K562 (cell line): ENCODE measurements around the gene RXFP1. TPM values are rescaled to one million over a fixed set of nuclear protein-coding genes. Genes with fewer than 3 reads are reported as not detected.
A peak's percentile ranks its signal among the peaks of the same experiment; 100 is the strongest.

Source experiments
- CTBP1 ChIP-seq: fragments of 450-650 bp; IDR thresholded peaks from 2 replicates; pipeline ENCODE4 v1.6.1; 2016; ENCODE audit warnings: borderline replicate concordance
- HCFC1 ChIP-seq: IDR thresholded peaks from 2 replicates; pipeline ENCODE4 v1.6.1; 2012; ENCODE audit warnings: low read depth, low read length, improper control_type of control experiment
- RBBP5 ChIP-seq: fragments of 200-600 bp; sonication (generic); IDR thresholded peaks from 2 replicates; pipeline ENCODE4 v1.6.1; 2012; ENCODE audit warnings: borderline replicate concordance, mild to moderate bottlenecking, low read length, control low read depth, inconsistent platforms; ENCODE audit not compliant: insufficient read depth, poor library complexity, severe bottlenecking
- SIN3B ChIP-seq: fragments of 450-650 bp; IDR thresholded peaks from 2 replicates; pipeline ENCODE4 v1.6.1; 2017; ENCODE audit warnings: low read depth, mild to moderate bottlenecking, moderate library complexity
- SMARCC2 ChIP-seq: fragments of 450-650 bp; IDR thresholded peaks from 2 replicates; pipeline ENCODE4 v1.6.1; 2017; ENCODE audit warnings: antibody characterized with exemption, moderate library complexity, mild to moderate bottlenecking, low read depth
- SMC3 ChIP-seq: conservative IDR thresholded peaks from 2 replicates; pipeline ENCODE4 v1.6.1; 2011; ENCODE audit warnings: low read depth, low read length, improper control_type of control experiment; ENCODE audit not compliant: insufficient read depth
- ZNF79 ChIP-seq: fragments of 250-450 bp; sonication (Bioruptor Pico); IDR thresholded peaks from 2 replicates; pipeline ENCODE4 v1.4.0; 2020; ENCODE audit warnings: low read depth, mild to moderate bottlenecking, moderate library complexity
- polyA plus RNA-seq, 8 experiments: library from polyadenylated mRNA; depleted of rRNA in 4 of 8; stranded (reverse) in 5 of 8; unstranded in 3 of 8; fragments of >200 nt; fragmentation: Nextera tagmentation in 2 of 8; fragmentation: Illumina TruSeq in 1 of 8; extraction: Ambion mirVana in 2 of 8; extraction: Trizol in 1 of 8; gene quantifications; 2 replicates each; pipeline versions ENCODE4 v1.2.1 to v1.2.3, GENCODE V29; 2011 to 2014; ENCODE audit warnings: inconsistent platforms in 1 of 8, missing spikeins in 1 of 8
- total RNA-seq, 7 experiments: library from RNA; depleted of rRNA in 6 of 7; stranded (reverse); fragments of >200 nt in 6 of 7; fragmentation: Illumina TruSeq in 2 of 7; extraction: Trizol in 2 of 7; gene quantifications; 2 replicates each; pipeline versions ENCODE4 v1.2.1 to v1.2.3, GENCODE V29; 2011 to 2021; ENCODE audit warnings: low replicate concordance in 1 of 7
- TF ChIP-seq, protein P1 (sequence below): fragments of 450-650 bp; formaldehyde crosslinking; IDR thresholded peaks from 2 replicates; pipeline ENCODE4 v1.4.0; 2020; ENCODE audit warnings: mild to moderate bottlenecking, moderate library complexity
- TF ChIP-seq, protein P2 (sequence below): sonication (generic); formaldehyde crosslinking; IDR thresholded peaks from 2 replicates; pipeline ENCODE4 v1.8.0; 2022; ENCODE audit warnings: mild to moderate bottlenecking, missing genetic modification reagents
- TF ChIP-seq, protein P3 (sequence below), 3 experiments: fragments of 200-800 bp in 1 of 3; fragments of 250-450 bp in 1 of 3; fragments of 450-650 bp in 1 of 3; sonication (Bioruptor Pico) in 1 of 3; sonication (Bioruptor generic) in 1 of 3; formaldehyde crosslinking in 1 of 3; IDR thresholded peaks; 2 replicates each; pipeline versions ENCODE4 v1.6.1 to v1.8.0; 2016 to 2022; ENCODE audit warnings: mild to moderate bottlenecking in 2 of 3, missing genetic modification characterization in 2 of 3, missing compliant biosample characterization in 1 of 3, moderate library complexity in 1 of 3
- TF ChIP-seq, protein P4 (sequence below): IDR thresholded peaks from 2 replicates; pipeline ENCODE4 v1.6.1; 2011; ENCODE audit warnings: borderline replicate concordance, low read depth, mild to moderate bottlenecking, moderate library complexity, low read length; ENCODE audit not compliant: insufficient read depth, poor library complexity, severe bottlenecking
- TF ChIP-seq, protein P5 (sequence below): IDR thresholded peaks from 2 replicates; pipeline ENCODE4 v1.6.1; 2014; ENCODE audit warnings: antibody characterized with exemption
- TF ChIP-seq, protein P6 (sequence below): sonication (generic); formaldehyde crosslinking; IDR thresholded peaks from 2 replicates; pipeline ENCODE4 v1.9.0; 2022; ENCODE audit warnings: mild to moderate bottlenecking, missing genetic modification reagents
- TF ChIP-seq, protein P7 (sequence below): fragments of 450-650 bp; formaldehyde crosslinking; IDR thresholded peaks from 2 replicates; pipeline ENCODE4 v1.4.0; 2022; ENCODE audit warnings: missing genetic modification characterization

Gene RXFP1
- total and polyA plus RNA-seq, 9 of the 15 experiments (the other 6 are each of a cell fraction or from before 2014, with no cell fraction given) = 0.03 to 0.06 (median 0.04) TPM; not detected in 6

DNA sequence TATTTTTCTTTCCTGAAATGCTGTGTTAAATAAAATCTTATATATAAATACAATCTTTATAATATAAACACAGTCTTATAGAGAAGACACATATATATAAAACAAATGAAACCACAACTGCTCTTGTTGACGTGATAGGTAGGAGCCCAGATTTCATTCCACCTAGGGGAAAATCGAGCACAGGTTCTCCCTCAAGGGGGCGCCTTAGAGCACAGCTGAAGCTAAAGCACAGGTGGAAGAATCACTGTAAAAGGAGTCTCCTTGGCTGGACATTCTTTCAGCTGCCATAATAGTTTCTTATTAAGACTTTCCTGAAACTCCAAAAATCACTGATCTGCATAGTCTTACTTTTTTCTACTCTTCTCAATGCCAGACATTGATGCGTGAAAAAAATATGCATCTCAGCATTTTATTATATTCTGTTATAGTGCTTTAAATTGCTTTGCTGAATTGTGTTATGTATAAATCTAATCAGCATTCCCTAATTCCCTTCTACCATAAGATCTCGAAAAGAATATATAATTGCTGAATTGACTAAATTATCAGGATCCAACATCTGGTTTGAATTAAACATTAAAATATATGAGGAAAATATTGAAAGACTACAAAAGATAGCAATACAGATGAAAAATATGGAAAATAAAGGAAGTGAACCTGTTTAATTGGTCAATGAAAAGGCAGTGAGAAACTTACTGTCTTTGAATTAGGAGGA lies 25.5 kb upstream of the RXFP1 start (continued):
- TF ChIP-seq, protein P1, sequence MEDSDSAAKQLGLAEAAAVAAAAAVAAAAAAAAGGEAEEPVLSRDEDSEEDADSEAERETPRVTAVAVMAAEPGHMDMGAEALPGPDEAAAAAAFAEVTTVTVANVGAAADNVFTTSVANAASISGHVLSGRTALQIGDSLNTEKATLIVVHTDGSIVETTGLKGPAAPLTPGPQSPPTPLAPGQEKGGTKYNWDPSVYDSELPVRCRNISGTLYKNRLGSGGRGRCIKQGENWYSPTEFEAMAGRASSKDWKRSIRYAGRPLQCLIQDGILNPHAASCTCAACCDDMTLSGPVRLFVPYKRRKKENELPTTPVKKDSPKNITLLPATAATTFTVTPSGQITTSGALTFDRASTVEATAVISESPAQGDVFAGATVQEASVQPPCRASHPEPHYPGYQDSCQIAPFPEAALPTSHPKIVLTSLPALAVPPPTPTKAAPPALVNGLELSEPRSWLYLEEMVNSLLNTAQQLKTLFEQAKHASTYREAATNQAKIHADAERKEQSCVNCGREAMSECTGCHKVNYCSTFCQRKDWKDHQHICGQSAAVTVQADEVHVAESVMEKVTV = no peak
- TF ChIP-seq, protein P2, sequence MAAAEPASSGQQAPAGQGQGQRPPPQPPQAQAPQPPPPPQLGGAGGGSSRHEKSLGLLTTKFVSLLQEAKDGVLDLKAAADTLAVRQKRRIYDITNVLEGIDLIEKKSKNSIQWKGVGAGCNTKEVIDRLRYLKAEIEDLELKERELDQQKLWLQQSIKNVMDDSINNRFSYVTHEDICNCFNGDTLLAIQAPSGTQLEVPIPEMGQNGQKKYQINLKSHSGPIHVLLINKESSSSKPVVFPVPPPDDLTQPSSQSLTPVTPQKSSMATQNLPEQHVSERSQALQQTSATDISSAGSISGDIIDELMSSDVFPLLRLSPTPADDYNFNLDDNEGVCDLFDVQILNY (CRISPR knock-in tag) = no peak
- no peak for TF ChIP-seq SMARCC2
- TF ChIP-seq SIN3B = no peak
- no peak for TF ChIP-seq ZNF79 (CRISPR knock-in tag)
- TF ChIP-seq, protein P3, sequence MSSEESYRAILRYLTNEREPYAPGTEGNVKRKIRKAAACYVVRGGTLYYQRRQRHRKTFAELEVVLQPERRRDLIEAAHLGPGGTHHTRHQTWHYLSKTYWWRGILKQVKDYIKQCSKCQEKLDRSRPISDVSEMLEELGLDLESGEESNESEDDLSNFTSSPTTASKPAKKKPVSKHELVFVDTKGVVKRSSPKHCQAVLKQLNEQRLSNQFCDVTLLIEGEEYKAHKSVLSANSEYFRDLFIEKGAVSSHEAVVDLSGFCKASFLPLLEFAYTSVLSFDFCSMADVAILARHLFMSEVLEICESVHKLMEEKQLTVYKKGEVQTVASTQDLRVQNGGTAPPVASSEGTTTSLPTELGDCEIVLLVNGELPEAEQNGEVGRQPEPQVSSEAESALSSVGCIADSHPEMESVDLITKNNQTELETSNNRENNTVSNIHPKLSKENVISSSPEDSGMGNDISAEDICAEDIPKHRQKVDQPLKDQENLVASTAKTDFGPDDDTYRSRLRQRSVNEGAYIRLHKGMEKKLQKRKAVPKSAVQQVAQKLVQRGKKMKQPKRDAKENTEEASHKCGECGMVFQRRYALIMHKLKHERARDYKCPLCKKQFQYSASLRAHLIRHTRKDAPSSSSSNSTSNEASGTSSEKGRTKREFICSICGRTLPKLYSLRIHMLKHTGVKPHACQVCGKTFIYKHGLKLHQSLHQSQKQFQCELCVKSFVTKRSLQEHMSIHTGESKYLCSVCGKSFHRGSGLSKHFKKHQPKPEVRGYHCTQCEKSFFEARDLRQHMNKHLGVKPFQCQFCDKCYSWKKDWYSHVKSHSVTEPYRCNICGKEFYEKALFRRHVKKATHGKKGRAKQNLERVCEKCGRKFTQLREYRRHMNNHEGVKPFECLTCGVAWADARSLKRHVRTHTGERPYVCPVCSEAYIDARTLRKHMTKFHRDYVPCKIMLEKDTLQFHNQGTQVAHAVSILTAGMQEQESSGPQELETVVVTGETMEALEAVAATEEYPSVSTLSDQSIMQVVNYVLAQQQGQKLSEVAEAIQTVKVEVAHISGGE (CRISPR knock-in tag; IDR thresholded peaks at IDR 0.05) = no peak
- no peak for TF ChIP-seq CTBP1
- TF ChIP-seq, protein P4, sequence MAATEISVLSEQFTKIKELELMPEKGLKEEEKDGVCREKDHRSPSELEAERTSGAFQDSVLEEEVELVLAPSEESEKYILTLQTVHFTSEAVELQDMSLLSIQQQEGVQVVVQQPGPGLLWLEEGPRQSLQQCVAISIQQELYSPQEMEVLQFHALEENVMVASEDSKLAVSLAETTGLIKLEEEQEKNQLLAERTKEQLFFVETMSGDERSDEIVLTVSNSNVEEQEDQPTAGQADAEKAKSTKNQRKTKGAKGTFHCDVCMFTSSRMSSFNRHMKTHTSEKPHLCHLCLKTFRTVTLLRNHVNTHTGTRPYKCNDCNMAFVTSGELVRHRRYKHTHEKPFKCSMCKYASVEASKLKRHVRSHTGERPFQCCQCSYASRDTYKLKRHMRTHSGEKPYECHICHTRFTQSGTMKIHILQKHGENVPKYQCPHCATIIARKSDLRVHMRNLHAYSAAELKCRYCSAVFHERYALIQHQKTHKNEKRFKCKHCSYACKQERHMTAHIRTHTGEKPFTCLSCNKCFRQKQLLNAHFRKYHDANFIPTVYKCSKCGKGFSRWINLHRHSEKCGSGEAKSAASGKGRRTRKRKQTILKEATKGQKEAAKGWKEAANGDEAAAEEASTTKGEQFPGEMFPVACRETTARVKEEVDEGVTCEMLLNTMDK = peak; percentile 14
- TF ChIP-seq, protein P5, sequence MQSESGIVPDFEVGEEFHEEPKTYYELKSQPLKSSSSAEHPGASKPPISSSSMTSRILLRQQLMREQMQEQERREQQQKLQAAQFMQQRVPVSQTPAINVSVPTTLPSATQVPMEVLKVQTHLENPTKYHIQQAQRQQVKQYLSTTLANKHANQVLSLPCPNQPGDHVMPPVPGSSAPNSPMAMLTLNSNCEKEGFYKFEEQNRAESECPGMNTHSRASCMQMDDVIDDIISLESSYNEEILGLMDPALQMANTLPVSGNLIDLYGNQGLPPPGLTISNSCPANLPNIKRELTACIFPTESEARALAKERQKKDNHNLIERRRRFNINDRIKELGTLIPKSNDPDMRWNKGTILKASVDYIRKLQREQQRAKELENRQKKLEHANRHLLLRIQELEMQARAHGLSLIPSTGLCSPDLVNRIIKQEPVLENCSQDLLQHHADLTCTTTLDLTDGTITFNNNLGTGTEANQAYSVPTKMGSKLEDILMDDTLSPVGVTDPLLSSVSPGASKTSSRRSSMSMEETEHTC = no peak
- TF ChIP-seq, protein P6, sequence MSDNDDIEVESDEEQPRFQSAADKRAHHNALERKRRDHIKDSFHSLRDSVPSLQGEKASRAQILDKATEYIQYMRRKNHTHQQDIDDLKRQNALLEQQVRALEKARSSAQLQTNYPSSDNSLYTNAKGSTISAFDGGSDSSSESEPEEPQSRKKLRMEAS (CRISPR knock-in tag) = no peak
- no peak for TF ChIP-seq HCFC1
- peak; percentile 38; the same call in 1 of the 2 replicates for TF ChIP-seq SMC3
- TF ChIP-seq RBBP5 = no peak
- TF ChIP-seq, protein P7, sequence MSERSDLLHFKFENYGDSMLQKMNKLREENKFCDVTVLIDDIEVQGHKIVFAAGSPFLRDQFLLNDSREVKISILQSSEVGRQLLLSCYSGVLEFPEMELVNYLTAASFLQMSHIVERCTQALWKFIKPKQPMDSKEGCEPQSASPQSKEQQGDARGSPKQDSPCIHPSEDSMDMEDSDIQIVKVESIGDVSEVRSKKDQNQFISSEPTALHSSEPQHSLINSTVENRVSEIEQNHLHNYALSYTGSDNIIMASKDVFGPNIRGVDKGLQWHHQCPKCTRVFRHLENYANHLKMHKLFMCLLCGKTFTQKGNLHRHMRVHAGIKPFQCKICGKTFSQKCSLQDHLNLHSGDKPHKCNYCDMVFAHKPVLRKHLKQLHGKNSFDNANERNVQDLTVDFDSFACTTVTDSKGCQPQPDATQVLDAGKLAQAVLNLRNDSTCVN (CRISPR knock-in tag) = no peak
